SK-N-SH (cell line): ENCODE results near the gene SLC22A23. TPM values are rescaled to one million over a fixed set of nuclear protein-coding genes. Genes with fewer than 3 reads are reported as not detected.

Experiments
- CTCF ChIA-PET: fragments of 300-600, 350-600 bp; formaldehyde crosslinking; extraction: SDS; loops from one replicate; lab custom pipeline; 2021; lab: Yijun Ruan, JAX
- POLR2A ChIA-PET: fragments of 350-600 bp; sonication (Branson Sonifier 250); formaldehyde crosslinking; extraction: SDS; loops from one replicate; lab custom pipeline; 2020; ENCODE audit warnings: antibody characterized with exemption, inconsistent platforms; lab: Yijun Ruan, JAX
- DNase-seq: peaks from one replicate; pipeline ENCODE4 v3.0.0; 2012
- H2AFZ ChIP-seq: fragments of 200-600 bp; sonication (generic); 2 replicates; pipeline ENCODE4 v1.8.1; 2016; ENCODE audit warnings: antibody characterized with exemption, mild to moderate bottlenecking, low read depth
- H3F3A ChIP-seq: fragments of 200-600 bp; sonication (generic); replicated peaks from 2 replicates; pipeline ENCODE3; 2016; ENCODE audit warnings: antibody characterized with exemption, mild to moderate bottlenecking; ENCODE audit not compliant: insufficient read depth
- H3K27ac ChIP-seq, 2 experiments: fragments of 200-500 bp in 1 of 2; fragments of 200-600 bp in 1 of 2; sonication (Bioruptor generic) in 1 of 2; sonication (generic), shearing (Covaris generic) in 1 of 2; 2 replicates each; pipeline versions ENCODE4 v1.5.1 to v1.6.1; 2014 to 2016; ENCODE audit warnings: low read depth in 2 of 2, inconsistent platforms in 1 of 2, low read length in 1 of 2, mild to moderate bottlenecking in 1 of 2, mixed read lengths in 1 of 2
- H3K27me3 ChIP-seq: fragments of 200-600 bp; sonication (generic), shearing (Covaris generic); 2 replicates; pipeline ENCODE4 v1.6.1; 2016; ENCODE audit warnings: mixed run types; ENCODE audit not compliant: insufficient read depth
- H3K36me3 ChIP-seq, 2 experiments: fragments of 200-500 bp in 1 of 2; fragments of 200-600 bp in 1 of 2; sonication (Bioruptor generic) in 1 of 2; sonication (generic) in 1 of 2; replicated peaks in 1 of 2; 2 replicates each; pipeline versions ENCODE3 to v1.5.1; 2014 to 2016; ENCODE audit warnings: low read length in 1 of 2, mild to moderate bottlenecking in 1 of 2; ENCODE audit not compliant: insufficient read depth in 2 of 2, control insufficient read depth in 1 of 2
- H3K4me1 ChIP-seq, 2 experiments: fragments of 200-500 bp in 1 of 2; fragments of 200-600 bp in 1 of 2; sonication (Bioruptor generic) in 1 of 2; sonication (generic), shearing (Covaris generic) in 1 of 2; 2 replicates each; pipeline versions ENCODE4 v1.5.1 to v1.6.1; 2014 to 2016; ENCODE audit warnings: low read depth in 1 of 2, low read length in 1 of 2, mixed run types in 1 of 2; ENCODE audit not compliant: insufficient read depth in 2 of 2, control insufficient read depth in 1 of 2
- H3K4me2 ChIP-seq: fragments of 200-600 bp; sonication (generic), shearing (Covaris generic); 2 replicates; pipeline ENCODE4 v1.6.1; 2017; ENCODE audit warnings: mixed run types
- H3K4me3 ChIP-seq, 2 experiments: fragments of 200-500 bp in 1 of 2; fragments of 200-600 bp in 1 of 2; sonication (Bioruptor generic) in 1 of 2; sonication (generic), shearing (Covaris generic) in 1 of 2; 2 replicates each; pipeline versions ENCODE4 v1.5.1 to v1.8.1; 2014 to 2016; ENCODE audit warnings: low read depth in 2 of 2, inconsistent platforms in 1 of 2, low read length in 1 of 2, mild to moderate bottlenecking in 1 of 2, mixed read lengths in 1 of 2, moderate library complexity in 1 of 2
- H3K79me2 ChIP-seq: fragments of 200-600 bp; sonication (generic); 2 replicates; pipeline ENCODE4 v1.8.1; 2017; ENCODE audit warnings: mild to moderate bottlenecking; ENCODE audit not compliant: insufficient read depth
- H3K9ac ChIP-seq: fragments of 200-600 bp; sonication (generic); 2 replicates; pipeline ENCODE4 v1.6.1; 2017; ENCODE audit warnings: mixed run types
- H3K9me2 ChIP-seq: fragments of 200-600 bp; sonication (generic); 2 replicates; pipeline ENCODE4 v1.6.1; 2017; ENCODE audit warnings: mixed run types
- H3K9me3 ChIP-seq: fragments of 200-600 bp; sonication (generic); 2 replicates; pipeline ENCODE4 v1.6.1; 2017; ENCODE audit warnings: mixed run types, mild to moderate bottlenecking, moderate library complexity
- H4K20me1 ChIP-seq: fragments of 200-600 bp; sonication (generic); 2 replicates; pipeline ENCODE4 v1.6.1; 2017; ENCODE audit warnings: mild to moderate bottlenecking, mixed run types; ENCODE audit not compliant: insufficient read depth
- CHD2 ChIP-seq: fragments of 150-350 bp; IDR thresholded peaks from 2 replicates; pipeline ENCODE4 v1.6.1; 2018; ENCODE audit warnings: low read length; ENCODE audit not compliant: partially characterized antibody
- CTCF ChIP-seq: fragments of 200-600 bp; sonication (generic); IDR thresholded peaks from 2 replicates; pipeline ENCODE4 v1.6.1; 2017; ENCODE audit warnings: antibody characterized with exemption, mild to moderate bottlenecking, moderate library complexity
- ELF1 ChIP-seq: IDR thresholded peaks from 2 replicates; pipeline ENCODE4 v1.4.0; 2012
- EZH2phosphoT487 ChIP-seq: fragments of 200-600 bp; sonication (generic); IDR thresholded peaks from 2 replicates; pipeline ENCODE4 v1.6.1; 2017; ENCODE audit warnings: low read depth, mixed run types, mild to moderate bottlenecking, antibody characterized with exemption, moderate library complexity, borderline replicate concordance
- IRF3 ChIP-seq: fragments of 150-350 bp; IDR thresholded peaks from 2 replicates; pipeline ENCODE4 v1.6.1; 2016; ENCODE audit warnings: mild to moderate bottlenecking, low read depth, low read length
- JUND ChIP-seq: IDR thresholded peaks from 2 replicates; pipeline ENCODE4 v1.4.0; 2012
- MAX ChIP-seq: IDR thresholded peaks from 2 replicates; pipeline ENCODE4 v1.4.0; 2012; ENCODE audit warnings: low read depth
- MEF2A ChIP-seq: IDR thresholded peaks from 2 replicates; pipeline ENCODE4 v1.4.0; 2012; ENCODE audit warnings: low read depth, borderline replicate concordance
- NFIC ChIP-seq: IDR thresholded peaks from 2 replicates; pipeline ENCODE4 v1.4.0; 2012; ENCODE audit warnings: borderline replicate concordance
- NRF1 ChIP-seq: IDR thresholded peaks from 2 replicates; pipeline ENCODE4 v1.6.1; 2012; ENCODE audit warnings: low read depth, mild to moderate bottlenecking, low read length
- RCOR1 ChIP-seq: fragments of 150-350 bp; IDR thresholded peaks from 2 replicates; pipeline ENCODE4 v1.6.1; 2017; ENCODE audit warnings: antibody characterized with exemption, low read length
- REST ChIP-seq: IDR thresholded peaks from 2 replicates; pipeline ENCODE4 v1.6.1; 2012; ENCODE audit warnings: mild to moderate bottlenecking, low read depth, low read length, moderate library complexity
- SMC3 ChIP-seq: IDR thresholded peaks from 2 replicates; pipeline ENCODE4 v1.6.1; 2012; ENCODE audit warnings: low read depth, low read length, improper control_type of control experiment
- TCF12 ChIP-seq: IDR thresholded peaks from 2 replicates; pipeline ENCODE4 v1.4.0; 2012
- TEAD4 ChIP-seq: IDR thresholded peaks from 2 replicates; pipeline ENCODE4 v1.4.0; 2012; ENCODE audit warnings: mild to moderate bottlenecking, borderline replicate concordance; ENCODE audit not compliant: insufficient read depth
- USF1 ChIP-seq: IDR thresholded peaks from 2 replicates; pipeline ENCODE4 v1.4.0; 2012; ENCODE audit warnings: low read depth, borderline replicate concordance
- USF2 ChIP-seq: fragments of 150-350 bp; IDR thresholded peaks from 2 replicates; pipeline ENCODE4 v1.6.1; 2017; ENCODE audit warnings: antibody characterized with exemption, low read length, low read depth, borderline replicate concordance
- YY1 ChIP-seq: IDR thresholded peaks from 2 replicates; pipeline ENCODE4 v1.4.0; 2012; ENCODE audit warnings: low read depth, mild to moderate bottlenecking
- WGBS: methylation state at CpG from one replicate; pipeline ENCODE4 v1.1.6; 2017; ENCODE audit warnings: low lambda C conversion rate; 5-methylcytosine and 5-hydroxymethylcytosine counted together
- polyA plus RNA-seq, 3 experiments: library from polyadenylated mRNA; depleted of rRNA; stranded (reverse); fragments of >200 nt; gene quantifications; 2 replicates each; pipeline ENCODE4 v1.2.3, GENCODE V29; 2012

Gene SLC22A23
- polyA plus RNA-seq, 1 of the 3 experiments (the other 2 are of a cell fraction) = not detected

- H3F3A ChIP-seq = no peaks in the 10 kb centered on the region
- no peak overlapping the region for H3K4me3 ChIP-seq
- H3K36me3 ChIP-seq = no peaks in the 10 kb centered on the region
- 56% methylated on average over 8 of the region's 8 CpGs for WGBS
- no peaks in the 10 kb centered on the region for H3K79me2 ChIP-seq
- CTCF ChIA-PET = no interaction called here
- POLR2A ChIA-PET = no interaction called here
- no peaks in the 10 kb centered on the region for H3K9me3 ChIP-seq
- H4K20me1 ChIP-seq = no peaks in the 10 kb centered on the region
- no peak for DNase-seq
- no peak overlapping the region for H3K4me2 ChIP-seq
- no peak overlapping the region for H3K9ac ChIP-seq
- peaks cover 32% of the 10 kb centered on the region; the same call in 1 of the 2 replicates for H3K27me3 ChIP-seq
- no peak overlapping the region for H2AFZ ChIP-seq
- H3K4me1 ChIP-seq = peaks cover 0 to 1% of the 10 kb centered on the region in 2 experiments; a peak in 1 of 4 replicates
- H3K9me2 ChIP-seq = no peaks in the 10 kb centered on the region
- no peak overlapping the region for H3K27ac ChIP-seq
- TF ChIP-seq SMC3 = no peak
- TF ChIP-seq RCOR1 = no peak
- no peak for TF ChIP-seq USF2
- no peak for TF ChIP-seq CHD2
- TF ChIP-seq JUND = no peak
- no peak for TF ChIP-seq IRF3
- TF ChIP-seq NRF1 = no peak
- no peak for TF ChIP-seq EZH2phosphoT487
- TF ChIP-seq TEAD4 = no peak
- no peak for TF ChIP-seq TCF12
- TF ChIP-seq ELF1 = no peak
- TF ChIP-seq USF1 = no peak
- TF ChIP-seq CTCF = no peak
- TF ChIP-seq YY1 = no peak
- no peak for TF ChIP-seq NFIC
- no peak for TF ChIP-seq MAX
- TF ChIP-seq MEF2A = no peak
- no peak for TF ChIP-seq REST
Observed at GRCh38 chr6:3301506-3301905, 155.3 kb downstream of the SLC22A23 start.
